Astrocyte (in vitro differentiated cells and primary cell): ENCODE data around the gene PLXNA3. TPM values are rescaled to one million over a fixed set of nuclear protein-coding genes. Genes with fewer than 3 reads are reported as not detected.

ENCODE experiments used
- DNase-seq: peaks from one replicate; pipeline ENCODE4 v3.0.0-alpha.2; 2010; ENCODE audit warnings: low read depth
- FAIRE-seq: peaks from 2 replicates; lab custom pipeline; 2011; peaks lifted over from hg19 to GRCh38; lab: Jason Lieb, UNC
- H2AFZ ChIP-seq: 2 replicates; pipeline ENCODE4 v1.6.0; 2012; ENCODE audit warnings: low read depth, low read length, inconsistent platforms
- H3K27ac ChIP-seq: 2 replicates; pipeline ENCODE4 v1.5.1; 2011; ENCODE audit warnings: low read depth, low read length, inconsistent platforms
- H3K27me3 ChIP-seq: 2 replicates; pipeline ENCODE4 v1.6.0; 2011; ENCODE audit warnings: low read length, inconsistent platforms; ENCODE audit not compliant: insufficient read depth
- H3K36me3 ChIP-seq: 2 replicates; pipeline ENCODE4 v1.5.1; 2011; ENCODE audit warnings: low read length, inconsistent platforms; ENCODE audit not compliant: insufficient read depth
- H3K4me1 ChIP-seq: 2 replicates; pipeline ENCODE4 v1.5.1; 2011; ENCODE audit warnings: low read length, inconsistent platforms; ENCODE audit not compliant: insufficient read depth
- H3K4me2 ChIP-seq: 2 replicates; pipeline ENCODE4 v1.6.0; 2012; ENCODE audit warnings: low read length, inconsistent platforms
- H3K4me3 ChIP-seq: 2 replicates; pipeline ENCODE4 v1.5.1; 2011; ENCODE audit warnings: low read depth, mild to moderate bottlenecking, low read length, inconsistent platforms; ENCODE audit not compliant: insufficient read depth
- H3K79me2 ChIP-seq: 2 replicates; pipeline ENCODE4 v1.6.0; 2012; ENCODE audit warnings: mild to moderate bottlenecking, low read length, inconsistent platforms; ENCODE audit not compliant: insufficient read depth
- H3K9ac ChIP-seq: 2 replicates; pipeline ENCODE4 v1.6.0; 2012; ENCODE audit warnings: mild to moderate bottlenecking, low read length, inconsistent platforms
- H3K9me3 ChIP-seq: 2 replicates; pipeline ENCODE4 v1.5.1; 2012; ENCODE audit warnings: low read depth, mild to moderate bottlenecking, low read length, inconsistent platforms; ENCODE audit not compliant: insufficient read depth
- H4K20me1 ChIP-seq: 2 replicates; pipeline ENCODE4 v1.6.0; 2012; ENCODE audit warnings: low read length, inconsistent platforms; ENCODE audit not compliant: insufficient read depth
- H3K27ac Mint-ChIP-seq: one replicate; pipeline ENCODE4 v1.8.0; 2021; ENCODE audit warnings: mild to moderate bottlenecking, mixed read lengths; ENCODE audit not compliant: unreplicated experiment
- H3K27me3 Mint-ChIP-seq: one replicate; pipeline ENCODE4 v1.8.0; 2021; ENCODE audit warnings: low read depth, mixed read lengths; ENCODE audit not compliant: unreplicated experiment
- H3K36me3 Mint-ChIP-seq: one replicate; pipeline ENCODE4 v1.8.0; 2021; ENCODE audit warnings: low read depth, mixed read lengths; ENCODE audit not compliant: unreplicated experiment
- H3K4me1 Mint-ChIP-seq: one replicate; pipeline ENCODE4 v1.8.0; 2021; ENCODE audit warnings: low read depth, mixed read lengths; ENCODE audit not compliant: unreplicated experiment
- H3K4me3 Mint-ChIP-seq: one replicate; pipeline ENCODE4 v1.8.0; 2021; ENCODE audit warnings: mild to moderate bottlenecking, moderate library complexity, mixed read lengths; ENCODE audit not compliant: unreplicated experiment
- H3K9me3 Mint-ChIP-seq: one replicate; pipeline ENCODE4 v1.8.0; 2021; ENCODE audit warnings: mild to moderate bottlenecking, mixed read lengths; ENCODE audit not compliant: unreplicated experiment
- EZH2 ChIP-seq: IDR thresholded peaks from 2 replicates; pipeline ENCODE4 v1.6.1; 2012; ENCODE audit warnings: mild to moderate bottlenecking, low read length, inconsistent platforms; ENCODE audit not compliant: insufficient read depth
- total RNA-seq: library from RNA; stranded (reverse); gene quantifications from 2 replicates; pipeline ENCODE4 v1.2.1, GENCODE V29; 2021
- TF ChIP-seq, protein P1 (sequence below): IDR thresholded peaks from 2 replicates; pipeline ENCODE4 v1.5.1; 2011; ENCODE audit warnings: low read depth, mild to moderate bottlenecking, inconsistent platforms, low read length, moderate library complexity; ENCODE audit not compliant: insufficient read depth

Gene PLXNA3
- total RNA-seq, 1 donor from 2014 or later = 117 TPM

DNA sequence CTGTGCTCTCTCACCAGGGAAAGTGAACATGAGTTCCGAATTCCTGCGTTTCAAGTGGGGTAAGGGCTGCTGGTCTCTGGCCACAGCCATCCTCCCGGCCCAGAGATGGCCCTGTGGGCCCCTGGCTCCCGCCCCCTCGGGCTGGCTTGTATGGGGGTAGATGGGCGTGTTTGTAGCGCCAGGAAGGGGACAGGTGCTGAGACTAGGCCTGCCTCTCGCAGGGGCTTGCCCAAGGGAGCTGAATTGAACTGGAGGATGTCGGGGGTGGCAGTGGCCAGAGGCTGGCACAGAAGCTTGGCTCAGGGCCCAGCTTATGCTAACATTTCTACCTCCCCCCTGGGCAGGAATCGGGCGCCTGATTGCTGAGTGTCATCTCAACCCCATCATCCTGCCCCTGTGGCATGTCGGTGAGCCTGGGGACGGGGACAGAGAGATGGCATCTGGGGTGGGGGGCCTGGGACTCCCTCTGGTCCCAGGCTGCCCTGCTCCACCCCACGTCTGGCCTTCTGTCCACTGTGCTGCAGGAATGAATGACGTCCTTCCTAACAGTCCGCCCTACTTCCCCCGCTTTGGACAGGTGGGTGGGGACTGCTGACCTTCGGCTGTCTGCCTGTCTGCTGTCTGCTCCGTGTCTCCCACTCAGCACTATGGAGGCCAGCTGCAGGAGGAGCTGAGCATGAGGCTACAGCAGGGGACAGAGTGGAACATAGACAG is 38.2 kb upstream of the PLXNA3 start:
- no peak for TF ChIP-seq EZH2
- TF ChIP-seq, protein P1, sequence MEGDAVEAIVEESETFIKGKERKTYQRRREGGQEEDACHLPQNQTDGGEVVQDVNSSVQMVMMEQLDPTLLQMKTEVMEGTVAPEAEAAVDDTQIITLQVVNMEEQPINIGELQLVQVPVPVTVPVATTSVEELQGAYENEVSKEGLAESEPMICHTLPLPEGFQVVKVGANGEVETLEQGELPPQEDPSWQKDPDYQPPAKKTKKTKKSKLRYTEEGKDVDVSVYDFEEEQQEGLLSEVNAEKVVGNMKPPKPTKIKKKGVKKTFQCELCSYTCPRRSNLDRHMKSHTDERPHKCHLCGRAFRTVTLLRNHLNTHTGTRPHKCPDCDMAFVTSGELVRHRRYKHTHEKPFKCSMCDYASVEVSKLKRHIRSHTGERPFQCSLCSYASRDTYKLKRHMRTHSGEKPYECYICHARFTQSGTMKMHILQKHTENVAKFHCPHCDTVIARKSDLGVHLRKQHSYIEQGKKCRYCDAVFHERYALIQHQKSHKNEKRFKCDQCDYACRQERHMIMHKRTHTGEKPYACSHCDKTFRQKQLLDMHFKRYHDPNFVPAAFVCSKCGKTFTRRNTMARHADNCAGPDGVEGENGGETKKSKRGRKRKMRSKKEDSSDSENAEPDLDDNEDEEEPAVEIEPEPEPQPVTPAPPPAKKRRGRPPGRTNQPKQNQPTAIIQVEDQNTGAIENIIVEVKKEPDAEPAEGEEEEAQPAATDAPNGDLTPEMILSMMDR = no peak
- no peaks in the 10 kb centered on the region for H3K36me3 Mint-ChIP-seq
- H3K27me3 Mint-ChIP-seq = no peaks in the 10 kb centered on the region
- Histone ChIP-seq H4K20me1 (no peaks in the 10 kb centered on the region), H3K4me2 (no peak overlapping the region), H3K4me3 (no peak overlapping the region), H3K36me3 (no peaks in the 10 kb centered on the region), H3K9ac (no peak overlapping the region), H3K27ac (no peak overlapping the region), H3K79me2 (no peaks in the 10 kb centered on the region), H3K9me3 (no peaks in the 10 kb centered on the region), H3K4me1 (no peaks in the 10 kb centered on the region), H3K27me3 (no peaks in the 10 kb centered on the region), H2AFZ (no peak overlapping the region)
- no peak for DNase-seq
- no peak for FAIRE-seq
- no peaks in the 10 kb centered on the region for H3K9me3 Mint-ChIP-seq
- H3K4me1 Mint-ChIP-seq = no peaks in the 10 kb centered on the region
- no peak overlapping the region for H3K4me3 Mint-ChIP-seq
- no peak overlapping the region for H3K27ac Mint-ChIP-seq

GRCh38 chrX:154420402-154420756 is 37.7 kb upstream of the PLXNA3 start:
- no peaks in the 10 kb centered on the region for H3K9me3 Mint-ChIP-seq
- no peak overlapping the region for H3K4me3 Mint-ChIP-seq
- H3K4me1 Mint-ChIP-seq = no peaks in the 10 kb centered on the region
- Histone ChIP-seq H3K4me2 (no peak overlapping the region), H3K27ac (no peak overlapping the region), H3K9me3 (no peaks in the 10 kb centered on the region), H3K27me3 (no peaks in the 10 kb centered on the region), H3K36me3 (no peaks in the 10 kb centered on the region), H4K20me1 (no peaks in the 10 kb centered on the region), H2AFZ (no peak overlapping the region), H3K4me1 (no peaks in the 10 kb centered on the region), H3K9ac (no peak overlapping the region), H3K79me2 (no peaks in the 10 kb centered on the region), H3K4me3 (no peak overlapping the region)
- no peaks in the 10 kb centered on the region for H3K36me3 Mint-ChIP-seq
- TF ChIP-seq EZH2 = no peak
- TF ChIP-seq, protein P1 = no peak
- no peak for FAIRE-seq
- no peaks in the 10 kb centered on the region for H3K27me3 Mint-ChIP-seq
- no peak overlapping the region for H3K27ac Mint-ChIP-seq
- DNase-seq = no peak
